NCI-H2171 treated with DMSO at 0.1 percent for 48 hours (cell line): ENCODE results near the gene LGR4.
"Not testable (repeated sequence)": the region's sequence is repeated elsewhere in the genome, so short reads cannot be mapped to it uniquely, and the experiment has no call there.

Experiments used
- DNase-seq: peaks from one replicate; lab custom pipeline; 2025; lab: John Stamatoyannopoulos, UW

LGR4 gene

DNA sequence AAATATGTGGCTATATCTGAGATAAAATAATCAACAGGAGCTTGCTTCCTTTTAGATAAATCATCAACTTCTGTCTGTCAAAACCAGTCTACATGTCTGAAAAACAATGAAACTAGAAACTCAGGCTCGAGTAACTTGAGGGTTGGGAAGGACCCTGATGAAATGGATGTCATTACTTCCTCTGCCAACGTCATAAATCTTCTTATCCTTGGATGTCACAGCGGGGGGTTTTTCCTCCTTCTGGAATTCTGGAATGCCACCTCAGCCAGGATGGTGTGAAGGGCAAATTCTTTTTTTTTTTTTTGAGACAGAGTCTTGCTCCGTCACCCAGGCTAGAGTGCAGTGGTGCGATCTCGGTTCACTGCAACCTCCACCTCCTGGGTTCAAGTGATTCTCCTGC is 13.4 kb downstream of the LGR4 start:
- no peak for DNase-seq

DNA sequence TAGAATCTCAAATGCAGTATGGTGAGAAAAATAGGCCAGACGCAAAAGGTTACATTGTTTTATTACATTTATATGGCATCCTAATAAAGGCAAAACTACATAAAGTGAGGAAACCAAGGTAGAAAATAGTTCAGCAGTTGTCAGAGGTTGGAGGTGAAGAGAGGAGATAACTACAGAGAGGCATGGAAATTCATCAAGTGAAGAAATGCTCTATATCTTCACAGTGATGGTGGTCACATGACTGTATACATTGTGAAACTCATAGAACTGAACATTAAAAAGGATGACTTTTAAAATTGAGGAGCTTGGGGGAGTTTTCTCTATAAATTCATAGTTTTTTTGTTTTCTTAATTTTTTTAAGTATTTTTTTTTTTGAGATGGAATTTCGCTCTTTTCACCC is 14.4 kb downstream of the LGR4 start:
- no peak for DNase-seq

DNA sequence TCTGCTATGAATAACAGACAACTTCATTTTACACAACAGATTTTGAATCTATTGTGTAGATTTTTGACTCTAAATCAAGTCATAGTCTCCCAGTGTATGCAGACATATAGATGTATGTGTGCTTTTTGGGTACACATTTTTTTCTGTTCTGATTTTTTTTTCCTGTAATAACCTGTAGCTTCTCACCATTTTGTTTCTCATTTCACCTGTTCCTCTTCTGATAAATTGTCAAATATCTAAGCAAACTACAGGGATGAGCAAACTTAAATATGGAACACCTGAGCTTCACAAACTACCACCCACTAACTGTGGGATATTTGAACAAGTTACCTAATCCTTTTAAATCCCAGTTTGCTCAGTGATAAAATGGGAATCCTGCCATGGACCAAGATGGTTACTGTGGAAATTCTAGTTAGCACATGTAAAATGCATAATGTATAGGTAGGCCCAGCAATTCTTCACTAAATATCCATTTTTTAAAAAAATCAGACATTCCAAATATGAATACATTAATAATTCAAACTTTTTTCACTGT is 15.7 kb downstream of the LGR4 start:
- no peak for DNase-seq

DNA sequence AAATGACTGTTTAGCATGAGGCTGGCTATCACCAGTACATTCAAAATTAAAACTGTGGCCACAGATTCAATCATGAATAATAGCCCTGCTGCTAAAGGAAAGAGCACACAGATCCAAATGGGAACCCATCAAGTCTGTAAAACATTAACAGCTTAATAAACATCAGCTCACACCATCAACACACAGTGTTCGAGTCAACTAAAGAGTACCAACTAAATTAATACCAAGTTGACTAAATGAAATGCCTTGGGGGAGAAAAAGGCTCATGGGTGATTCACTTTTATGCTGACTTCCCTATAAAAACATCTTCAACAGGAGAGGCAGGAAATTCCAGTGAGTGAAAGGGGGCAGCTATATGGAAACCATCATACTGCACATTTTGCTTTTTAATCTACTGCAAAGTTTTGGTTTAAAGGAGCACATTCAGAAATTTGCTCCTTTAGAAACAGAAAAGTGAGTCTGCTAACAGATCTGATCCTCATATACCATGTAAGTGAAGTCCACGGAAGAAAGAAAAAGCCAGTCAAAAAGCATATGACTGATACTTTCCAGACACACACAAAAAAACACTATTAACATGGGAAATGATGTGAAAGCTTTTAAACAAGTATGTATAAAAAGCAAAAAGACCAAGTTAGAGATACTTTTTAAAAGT is 16.3 kb downstream of the LGR4 start:
- no peak for DNase-seq

DNA sequence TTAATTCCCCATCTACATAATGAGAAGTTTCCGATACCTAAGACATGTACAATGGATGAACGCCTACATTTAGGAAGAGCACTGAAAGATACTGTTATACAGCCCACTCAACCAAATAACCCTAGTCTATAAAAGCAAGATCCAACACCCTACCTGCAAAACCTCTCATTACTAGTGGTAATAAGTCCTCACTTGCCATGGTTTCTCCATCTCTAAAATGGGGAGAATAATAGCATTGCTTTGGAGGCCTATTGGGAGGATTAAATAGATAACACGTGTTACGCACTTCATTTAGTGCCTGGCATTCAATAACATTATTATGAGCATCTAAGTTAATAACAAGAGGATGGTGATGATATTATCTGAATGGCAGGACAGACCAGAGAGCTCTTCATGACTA is 16.9 kb downstream of the LGR4 start:
- no peak for DNase-seq

DNA sequence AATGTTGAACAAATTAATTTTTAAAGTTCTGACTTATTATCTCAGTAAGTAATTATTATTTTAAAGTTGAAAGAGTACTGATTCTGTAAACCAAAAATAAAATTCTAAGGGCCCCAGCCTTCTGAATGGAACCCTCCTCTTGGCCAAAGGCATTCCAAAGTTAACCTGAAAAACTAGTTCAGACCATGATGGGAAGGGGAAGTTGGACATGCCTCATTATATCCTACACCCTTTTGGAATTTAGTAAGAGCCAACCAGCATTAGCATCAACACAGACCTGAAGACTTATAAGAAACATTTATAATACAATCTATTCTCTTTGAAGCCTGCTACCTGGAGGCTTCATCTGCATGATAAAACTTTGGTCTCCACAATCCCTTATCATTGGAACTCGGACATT is 18.9 kb downstream of the LGR4 start:
- DNase-seq, result no peak

DNA sequence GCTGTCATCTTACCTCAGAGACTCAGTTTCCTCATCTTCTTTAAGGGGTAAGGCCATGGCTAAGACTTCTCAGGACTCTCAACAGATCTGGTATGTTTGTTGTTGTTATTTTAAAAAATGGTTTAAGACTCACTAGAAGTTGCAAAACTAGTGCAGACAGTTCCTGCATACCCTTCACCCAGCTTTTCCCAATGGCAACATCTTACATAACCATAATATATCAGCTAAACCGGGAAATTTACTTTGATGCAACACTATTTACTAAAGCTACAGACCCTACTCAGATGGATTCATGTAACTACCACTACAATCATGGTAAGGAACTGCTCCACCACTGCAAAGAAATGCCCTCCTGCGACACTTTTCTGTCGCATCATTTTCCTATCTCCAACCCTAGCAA is 20.4 kb downstream of the LGR4 start:
- DNase-seq, result no peak

DNA sequence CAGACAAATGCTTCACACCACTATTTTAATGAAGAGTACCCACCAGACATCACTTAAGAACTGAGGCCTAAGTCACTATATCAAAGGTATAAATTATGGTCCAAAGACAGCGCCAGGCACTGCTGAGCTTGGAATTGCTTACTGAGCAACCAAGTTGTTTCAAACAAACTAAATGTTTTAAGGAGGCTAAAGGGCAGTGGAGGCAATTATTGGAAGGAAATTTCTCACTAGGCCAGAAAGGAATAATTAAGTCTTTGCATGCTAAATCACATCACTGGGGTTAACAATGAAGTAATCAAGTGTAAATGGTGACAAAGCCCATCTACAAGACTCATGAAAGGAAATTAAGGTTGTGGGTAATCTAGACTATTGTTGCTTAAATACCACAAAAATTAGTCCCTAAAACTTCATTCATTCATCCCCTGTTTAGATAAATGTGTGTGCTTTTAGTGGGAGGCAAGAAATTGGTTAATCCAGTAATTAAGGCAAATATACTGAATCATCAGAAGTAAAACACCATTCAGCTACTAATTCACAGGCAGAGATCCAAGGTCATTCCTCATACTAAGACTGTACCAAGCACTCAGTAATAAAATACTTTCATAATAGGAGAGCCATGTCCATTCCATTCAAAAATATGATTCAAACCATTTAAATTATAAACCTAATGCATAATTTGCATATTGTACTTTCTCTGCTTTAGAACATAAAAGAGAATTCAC is 21.2 kb downstream of the LGR4 start:
- no peak for DNase-seq

DNA sequence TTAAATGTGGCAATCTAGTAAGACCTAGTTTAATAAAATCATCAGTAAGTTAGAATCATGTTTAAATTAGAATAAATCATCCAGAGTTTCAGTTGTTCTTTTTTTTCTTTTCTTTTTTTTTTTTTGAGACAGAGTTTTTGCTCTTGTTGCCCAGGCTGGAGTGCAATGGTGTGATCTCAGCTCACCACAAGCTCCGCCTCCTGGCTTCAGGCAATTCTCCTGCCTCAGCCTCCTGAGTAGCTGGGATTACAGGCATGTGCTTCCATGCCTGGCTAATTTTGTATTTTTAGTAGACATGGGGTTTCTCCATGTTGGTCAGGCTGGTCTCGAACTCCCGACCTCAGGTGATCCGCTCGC is 24.4 kb downstream of the LGR4 start:
- DNase-seq, result not testable (repeated sequence)

DNA sequence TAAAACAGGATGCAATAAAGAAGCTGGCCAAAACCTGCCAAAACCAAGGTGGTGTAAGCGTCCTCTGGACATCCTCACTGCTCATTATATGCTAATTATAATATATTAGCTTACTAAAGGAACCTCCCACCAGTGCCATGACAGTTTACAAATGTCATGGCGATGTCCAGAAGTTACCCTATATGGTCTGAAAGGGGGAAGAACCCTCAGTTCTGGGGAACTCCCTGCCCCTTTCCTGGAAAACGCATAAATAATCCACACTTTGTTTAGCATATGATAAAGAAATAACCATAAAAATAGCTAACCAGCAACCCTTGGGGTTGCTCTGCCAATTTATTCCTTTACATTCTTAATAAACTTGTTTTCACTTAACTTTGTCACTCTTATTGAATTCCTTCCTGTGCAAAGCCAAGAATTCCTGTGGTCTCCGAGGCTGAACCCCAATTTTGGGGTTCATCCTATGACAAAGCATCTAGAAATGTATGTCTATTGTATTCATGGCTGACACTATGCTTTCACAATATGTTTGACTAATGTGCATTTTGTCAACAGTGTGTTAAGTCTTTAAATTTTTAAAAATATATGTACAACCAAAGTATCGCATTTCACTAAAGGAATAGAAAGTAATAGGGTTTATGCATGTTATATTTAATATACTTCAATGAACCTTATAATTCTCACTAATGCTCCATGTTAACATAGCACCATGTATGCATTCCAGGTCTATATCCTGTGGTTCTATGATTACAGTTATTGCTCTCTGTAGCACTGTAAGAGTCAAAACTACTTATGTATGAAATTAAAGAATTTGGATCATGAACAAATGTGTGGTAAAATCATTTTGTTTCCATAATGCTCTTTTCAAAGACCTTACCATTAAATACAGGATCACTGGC is 25.1 kb downstream of the LGR4 start:
- no peak for DNase-seq

DNA sequence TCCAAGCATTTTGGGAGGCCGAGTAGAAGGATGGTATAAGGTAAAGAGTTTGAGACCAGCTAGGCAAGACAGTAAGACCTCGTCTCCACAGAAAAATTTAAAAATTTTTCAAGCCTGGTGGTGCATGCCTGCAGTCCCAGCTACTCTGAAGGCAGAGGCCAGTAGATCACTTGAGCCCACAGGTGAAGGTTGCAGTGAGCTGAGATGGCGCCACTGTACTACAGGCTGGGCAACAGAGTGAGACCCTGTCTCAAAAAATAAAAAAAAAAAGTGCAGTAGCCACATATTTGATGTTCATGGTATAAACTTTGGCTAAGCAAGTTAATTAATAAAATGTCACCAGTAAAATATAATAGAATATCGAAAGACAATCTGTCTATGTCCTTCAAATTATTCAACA is 27.0 kb downstream of the LGR4 start:
- DNase-seq, result no peak

DNA sequence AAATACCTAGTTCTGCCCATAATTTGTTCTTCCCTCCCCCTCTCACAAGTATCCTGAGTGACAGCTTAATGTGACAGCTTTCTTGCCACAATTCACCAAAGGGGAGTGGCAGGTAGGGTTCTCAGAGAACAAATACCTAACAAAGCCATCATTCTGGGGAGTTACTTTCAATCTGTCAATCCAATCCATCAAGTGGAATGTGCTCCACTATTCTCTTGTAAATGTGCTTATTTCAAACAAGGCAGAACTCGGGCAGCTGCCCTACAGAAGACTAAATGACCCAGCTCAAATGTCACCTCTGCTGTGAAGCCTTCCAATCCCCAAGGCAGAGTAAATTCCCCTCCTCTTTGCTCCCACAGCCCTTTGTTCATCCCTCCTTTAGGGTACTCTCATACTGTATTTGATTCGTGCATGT is 27.8 kb downstream of the LGR4 start:
- DNase-seq, result no peak

DNA sequence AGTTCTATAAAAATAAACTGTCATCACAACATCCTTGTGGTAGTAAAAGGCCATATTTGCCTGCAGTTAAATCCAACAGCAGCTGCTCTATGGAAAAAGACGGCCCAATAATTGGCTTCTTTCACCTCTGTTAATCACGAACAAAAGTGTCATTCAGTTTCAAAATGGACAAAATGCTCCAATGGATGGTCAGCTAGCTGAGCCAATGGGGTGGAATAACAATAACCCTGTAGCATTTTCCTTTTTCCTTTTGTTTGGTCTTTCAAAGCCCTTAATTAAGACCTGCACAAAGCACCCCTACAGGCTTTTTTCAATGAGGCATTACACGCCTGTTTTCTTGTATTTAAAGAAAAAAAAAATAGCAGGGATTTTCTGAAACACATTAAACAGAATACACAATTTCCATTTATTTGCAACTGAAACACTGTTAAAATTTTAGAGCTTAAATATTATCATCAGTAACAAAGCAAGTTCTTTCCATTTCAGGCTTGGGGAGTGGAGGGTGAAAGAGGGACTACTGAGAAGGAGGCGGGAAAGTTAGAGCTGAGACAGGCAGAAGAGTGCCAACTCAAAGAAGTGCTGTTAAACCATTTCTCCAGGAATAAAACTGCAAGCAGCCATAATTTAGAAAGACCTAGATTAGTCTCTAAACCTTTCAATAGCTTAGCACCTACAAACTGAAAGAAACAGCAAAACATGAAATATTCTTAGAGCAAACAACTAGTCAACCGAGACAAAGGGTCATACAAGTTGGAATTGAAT is 28.7 kb downstream of the LGR4 start:
- no peak for DNase-seq

DNA sequence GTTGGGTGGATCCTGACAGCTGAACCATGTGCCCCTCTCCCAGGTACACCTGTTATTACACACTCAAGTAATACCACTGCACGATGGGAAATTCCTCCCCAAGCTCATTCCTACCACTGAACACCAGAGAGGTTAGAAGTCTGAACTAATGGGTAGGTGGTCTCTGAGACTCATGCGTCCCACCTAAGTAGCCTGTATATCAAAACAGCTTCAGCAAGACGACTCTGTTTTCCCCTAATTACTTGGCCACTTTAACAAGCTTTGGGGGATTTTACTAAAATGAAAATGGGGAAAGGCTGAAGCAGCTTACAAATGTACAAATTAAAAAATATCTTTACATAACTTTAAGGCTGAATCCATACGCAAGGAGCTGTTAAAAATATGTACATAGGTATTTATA is 29.4 kb downstream of the LGR4 start:
- DNase-seq, result no peak

DNA sequence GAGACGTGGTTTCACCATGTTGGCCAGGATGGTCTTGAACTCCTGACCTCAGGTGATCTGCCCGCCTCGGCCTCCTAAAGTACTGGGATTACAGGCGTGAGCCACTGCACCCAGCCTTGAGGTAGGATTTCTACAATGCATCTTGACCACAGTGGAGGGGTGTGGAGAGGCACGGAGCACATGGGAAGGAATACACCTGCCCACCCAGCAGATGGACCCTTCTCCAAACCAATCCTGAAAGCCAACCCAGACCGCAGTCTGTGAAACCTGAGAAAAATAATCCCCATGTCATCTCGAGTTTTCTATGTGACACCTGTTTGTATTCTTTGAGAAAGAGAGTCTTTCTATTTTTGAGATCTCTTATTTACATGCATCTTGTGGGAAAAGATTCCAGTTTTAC is 32.5 kb downstream of the LGR4 start:
- DNase-seq, result peak; percentile 39

DNA sequence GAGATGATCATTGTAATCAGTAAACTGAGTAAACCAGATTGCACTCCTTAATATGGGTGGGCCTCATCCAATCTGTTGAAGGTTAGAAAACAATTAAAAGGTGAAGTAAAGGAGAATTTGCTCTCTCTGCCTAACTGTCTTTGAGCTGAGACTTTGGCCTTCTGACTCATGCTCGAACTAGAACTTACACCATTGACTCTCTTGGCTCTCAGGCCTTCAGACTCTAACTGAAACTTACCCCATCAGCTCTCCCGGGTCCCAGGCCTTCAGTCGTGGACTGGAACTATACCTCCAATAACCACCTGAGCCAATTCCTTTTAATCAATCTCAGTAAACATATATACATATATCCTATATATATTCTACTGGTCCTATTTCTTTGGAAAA is 34.0 kb downstream of the LGR4 start:
- DNase-seq, result no peak

DNA sequence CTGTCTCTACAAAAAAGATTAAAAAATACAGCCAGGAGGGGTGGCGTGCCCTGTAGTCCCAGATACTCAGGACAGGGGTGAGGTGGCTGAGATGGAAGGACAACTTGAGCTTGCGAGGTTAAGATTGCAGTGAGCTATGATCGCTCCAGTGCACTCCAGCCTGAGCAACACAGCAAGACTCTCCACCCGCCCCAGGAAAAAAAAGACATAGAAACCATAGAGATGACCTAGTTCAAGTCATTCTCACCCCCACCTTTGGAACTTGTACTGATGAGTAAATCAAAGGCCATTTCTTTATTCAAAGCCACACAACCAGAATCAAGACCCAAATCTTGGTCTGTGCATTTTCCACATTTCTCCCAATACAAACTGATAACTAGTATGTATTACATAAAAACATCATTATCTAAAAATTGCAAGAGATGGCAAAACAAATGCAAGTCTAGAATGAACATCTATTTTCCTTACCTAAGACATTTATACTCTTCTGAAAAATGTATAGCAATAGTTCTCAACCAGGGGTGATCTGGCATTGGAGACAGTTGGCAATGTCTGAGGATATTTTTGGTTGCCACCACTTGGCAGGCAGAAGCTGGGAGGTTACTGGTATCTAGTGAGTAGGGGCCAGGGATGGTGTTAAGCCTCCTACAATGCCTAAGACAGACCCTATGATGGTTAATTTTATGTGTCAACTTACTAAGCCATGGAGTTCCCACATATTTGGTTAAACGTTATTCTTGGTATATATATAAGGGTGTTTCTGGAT is 34.6 kb downstream of the LGR4 start:
- DNase-seq, result no peak

DNA sequence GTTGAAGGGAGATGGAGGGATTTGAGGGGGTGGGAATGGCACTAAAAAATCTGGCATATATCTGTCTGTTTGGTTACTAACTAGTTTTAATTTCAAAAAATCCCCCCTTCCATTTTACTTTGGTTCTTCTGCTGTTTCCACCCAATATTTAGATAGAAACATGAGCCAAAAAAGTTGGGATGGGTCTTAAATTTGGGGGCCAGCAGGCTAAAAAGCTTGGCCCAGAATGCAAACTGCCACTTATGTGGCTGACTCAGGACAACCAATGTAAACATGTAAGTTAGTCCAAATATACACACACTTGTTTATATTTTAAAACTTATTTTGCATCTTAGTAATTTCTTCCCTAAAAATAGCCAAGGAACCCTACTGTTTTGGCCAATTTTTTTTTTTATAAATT is 35.7 kb downstream of the LGR4 start:
- DNase-seq, result no peak

DNA sequence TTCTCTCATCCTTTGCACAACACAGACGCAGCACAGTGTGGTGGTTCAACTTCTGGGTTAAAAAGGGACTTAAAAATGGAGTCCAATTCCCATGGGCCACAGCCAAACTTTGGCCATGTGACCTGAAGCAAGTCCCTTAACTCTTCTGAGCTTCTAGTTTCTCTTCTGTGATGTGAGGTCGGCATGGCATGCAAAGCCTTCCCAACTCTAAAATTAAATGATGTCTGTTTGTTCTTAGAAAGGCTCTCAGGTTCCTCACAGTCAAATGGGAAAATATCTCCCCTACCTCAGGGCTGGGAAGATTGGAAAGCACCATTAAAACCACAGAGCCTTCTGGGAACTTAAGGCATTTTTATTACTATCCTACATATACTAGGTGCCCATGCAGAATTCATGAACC is 38.8 kb downstream of the LGR4 start:
- DNase-seq, result no peak

DNA sequence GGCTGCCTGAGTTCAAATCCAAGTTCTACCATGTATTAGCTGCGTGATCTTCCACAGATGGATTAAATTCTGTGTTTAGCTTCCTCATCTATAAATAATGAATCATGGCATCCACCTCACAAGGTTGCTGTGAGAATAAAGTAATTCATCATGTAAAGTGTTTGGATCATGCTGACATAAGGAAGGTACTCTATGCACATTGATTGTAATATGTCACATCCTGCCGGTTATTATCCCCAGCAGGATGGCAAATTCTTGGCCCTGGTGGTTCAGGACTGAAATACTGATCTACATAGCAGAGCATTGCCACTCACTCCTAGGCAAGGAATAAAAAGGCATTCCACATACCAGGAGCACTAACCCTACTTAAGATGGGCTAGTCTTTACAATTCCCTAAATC is 40.8 kb downstream of the LGR4 start:
- DNase-seq, result no peak

DNA sequence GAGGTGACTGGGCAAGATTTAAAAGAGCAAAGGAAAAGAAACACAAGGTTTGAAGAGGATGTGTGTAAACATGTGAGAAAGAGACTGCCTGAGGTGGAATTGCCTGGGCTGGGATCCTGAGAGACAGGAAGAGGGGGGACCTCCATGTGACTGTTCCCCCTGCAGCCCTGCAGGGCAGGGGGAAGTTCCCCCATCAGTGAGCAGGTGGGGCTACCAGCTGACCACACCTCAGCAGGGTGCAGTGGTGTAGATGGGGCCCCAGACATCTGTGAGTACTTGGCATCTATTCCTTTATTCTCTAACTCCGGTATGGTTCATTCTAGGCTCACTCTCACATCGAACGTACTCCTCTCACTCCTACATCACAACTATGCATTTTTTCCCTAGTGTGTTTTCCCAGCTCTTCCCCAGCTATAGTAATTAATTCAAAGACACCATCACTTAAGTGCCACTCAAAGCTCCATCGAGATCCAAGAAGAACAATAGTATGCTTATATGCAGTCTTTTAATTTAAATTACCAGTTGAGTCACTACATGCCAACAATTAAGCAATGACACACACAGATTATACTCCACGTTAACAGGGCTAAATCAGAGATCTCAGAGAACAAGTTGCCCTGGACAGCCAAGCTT is 42.7 kb downstream of the LGR4 start:
- peak; percentile 50 for DNase-seq
